Tibial nerve (tissue), 4 donors: ENCODE results near the gene SLC45A2. TPM values are rescaled to one million over a fixed set of nuclear protein-coding genes. Genes with fewer than 3 reads are reported as not detected.
A peak's percentile ranks its signal among the peaks of the same experiment; 100 is the strongest.

Experiments
- DNase-seq, 2 donors: peaks; one replicate each; pipeline ENCODE4 v3.0.0-alpha.2; 2019; ENCODE audit warnings: low spot score in 2 of 2
- H3K27ac ChIP-seq, 4 donors: fragments of 200-600 bp; sonication (generic) in 3 of 4; one replicate each; pipeline ENCODE4 v1.5.1; 2017 to 2019; ENCODE audit warnings: mild to moderate bottlenecking in 1 of 4
- H3K27me3 ChIP-seq, 2 donors: fragments of 200-600 bp; sonication (generic) in 1 of 2; one replicate each; pipeline versions ENCODE4 v1.5.1 to v1.6.0; 2017 to 2019
- H3K36me3 ChIP-seq, 3 donors: fragments of 200-600 bp; sonication (generic); one replicate each; pipeline ENCODE4 v1.5.1; 2018 to 2019
- H3K4me1 ChIP-seq, 4 donors: fragments of 200-600 bp; sonication (generic) in 3 of 4; one replicate each; pipeline ENCODE4 v1.5.1; 2017 to 2019
- H3K4me3 ChIP-seq, 4 donors: fragments of 200-600 bp; sonication (generic) in 3 of 4; one replicate each; pipeline ENCODE4 v1.5.1; 2017 to 2019; ENCODE audit warnings: mild to moderate bottlenecking in 1 of 4, moderate library complexity in 1 of 4
- H3K9me3 ChIP-seq, 4 donors: fragments of 200-600 bp; sonication (generic) in 3 of 4; one replicate each; pipeline ENCODE4 v1.5.1; 2017 to 2019
- EP300 ChIP-seq, 2 donors: sonication (generic); formaldehyde crosslinking; IDR thresholded peaks; one replicate each; pipeline ENCODE4 v1.6.1; 2017; ENCODE audit warnings: antibody characterized with exemption in 2 of 2, mild to moderate bottlenecking in 1 of 2
- POLR2A ChIP-seq, 2 donors: fragments of 450-650 bp; IDR thresholded peaks; one replicate each; pipeline ENCODE4 v1.6.1; 2017; ENCODE audit warnings: antibody characterized with exemption in 2 of 2, mild to moderate bottlenecking in 2 of 2, moderate library complexity in 2 of 2
- WGBS, 2 donors: methylation state at CpG; one replicate each; pipeline ENCODE4 v1.1.5; 2018; 5-methylcytosine and 5-hydroxymethylcytosine counted together
- total RNA-seq, 4 donors: library from RNA; depleted of rRNA; stranded (reverse); fragments of >200 nt; gene quantifications; one replicate each; pipeline ENCODE4 v1.1.0, GENCODE V29; 2016
- TF ChIP-seq, protein P1 (sequence below), 5 experiments: fragments of 200-600 bp in 3 of 5; fragments of 450-650 bp in 2 of 5; sonication (generic) in 3 of 5; IDR thresholded peaks; one replicate each; pipeline ENCODE4 v1.5.1; 2016 to 2019; ENCODE audit warnings: antibody characterized with exemption in 5 of 5, mild to moderate bottlenecking in 3 of 5, moderate library complexity in 2 of 5

Gene SLC45A2
- total RNA-seq, 4 donors from 2014 or later, result not detected

DNA sequence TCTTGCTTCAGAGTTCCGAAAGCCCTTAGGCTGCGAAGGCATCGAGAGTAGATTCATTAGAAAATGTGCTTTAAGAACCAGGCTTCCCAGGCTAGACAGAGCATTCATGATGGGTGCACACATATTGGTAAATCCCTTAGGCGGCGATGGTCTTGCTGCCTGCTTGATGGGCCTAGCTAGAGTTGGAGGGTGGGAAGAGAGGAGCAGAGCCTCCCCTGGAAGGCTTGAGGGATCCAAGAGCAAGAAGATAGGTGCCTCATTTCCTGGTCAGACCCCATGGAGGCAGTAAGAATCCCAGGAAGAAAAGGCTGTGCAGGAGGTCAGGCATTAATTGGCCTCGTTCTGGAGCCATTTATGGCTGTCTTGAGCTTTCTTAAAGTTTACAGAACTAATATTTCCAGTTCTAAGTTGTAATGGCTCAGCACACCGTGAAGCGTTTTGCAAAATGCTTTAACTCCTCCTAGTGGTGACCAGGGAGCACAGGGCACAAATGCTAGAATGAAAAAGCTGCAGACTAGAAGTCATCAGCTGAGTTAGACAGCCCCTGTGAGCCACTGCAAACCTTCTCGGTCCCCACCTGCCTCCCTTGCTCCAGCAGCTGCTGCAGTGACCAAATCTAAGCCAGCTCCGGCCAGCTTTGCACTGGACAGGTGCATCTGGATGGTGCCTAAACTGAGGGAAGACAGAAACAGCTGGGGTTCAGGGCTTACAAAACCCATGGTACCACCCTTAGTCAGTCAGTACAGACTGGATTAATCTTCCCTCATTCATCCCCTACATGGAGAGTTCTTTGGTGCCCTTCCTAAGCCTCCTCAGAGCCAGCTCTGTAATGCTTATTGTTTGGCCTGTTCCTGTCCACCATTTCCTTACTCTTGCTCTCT, 14.7 kb downstream of the SLC45A2 start:
- Histone ChIP-seq H3K4me1 (no peaks in the 10 kb centered on the region), H3K4me3 (no peak overlapping the region), H3K27me3 (no peaks in the 10 kb centered on the region), H3K27ac (no peak overlapping the region), H3K9me3 (no peaks in the 10 kb centered on the region), H3K36me3 (no peaks in the 10 kb centered on the region)
- TF ChIP-seq POLR2A (IDR thresholded peaks at IDR 0.05) (no peak), EP300 (IDR thresholded peaks at IDR 0.05) (no peak)
- TF ChIP-seq, protein P1, sequence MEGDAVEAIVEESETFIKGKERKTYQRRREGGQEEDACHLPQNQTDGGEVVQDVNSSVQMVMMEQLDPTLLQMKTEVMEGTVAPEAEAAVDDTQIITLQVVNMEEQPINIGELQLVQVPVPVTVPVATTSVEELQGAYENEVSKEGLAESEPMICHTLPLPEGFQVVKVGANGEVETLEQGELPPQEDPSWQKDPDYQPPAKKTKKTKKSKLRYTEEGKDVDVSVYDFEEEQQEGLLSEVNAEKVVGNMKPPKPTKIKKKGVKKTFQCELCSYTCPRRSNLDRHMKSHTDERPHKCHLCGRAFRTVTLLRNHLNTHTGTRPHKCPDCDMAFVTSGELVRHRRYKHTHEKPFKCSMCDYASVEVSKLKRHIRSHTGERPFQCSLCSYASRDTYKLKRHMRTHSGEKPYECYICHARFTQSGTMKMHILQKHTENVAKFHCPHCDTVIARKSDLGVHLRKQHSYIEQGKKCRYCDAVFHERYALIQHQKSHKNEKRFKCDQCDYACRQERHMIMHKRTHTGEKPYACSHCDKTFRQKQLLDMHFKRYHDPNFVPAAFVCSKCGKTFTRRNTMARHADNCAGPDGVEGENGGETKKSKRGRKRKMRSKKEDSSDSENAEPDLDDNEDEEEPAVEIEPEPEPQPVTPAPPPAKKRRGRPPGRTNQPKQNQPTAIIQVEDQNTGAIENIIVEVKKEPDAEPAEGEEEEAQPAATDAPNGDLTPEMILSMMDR (IDR thresholded peaks at IDR 0.05), result peak; percentile 24 to 56 (median 45)
- no peak for DNase-seq
- 55 to 56% methylated on average over 9 to 10 of the region's 10 CpGs for WGBS, 2 donors

DNA sequence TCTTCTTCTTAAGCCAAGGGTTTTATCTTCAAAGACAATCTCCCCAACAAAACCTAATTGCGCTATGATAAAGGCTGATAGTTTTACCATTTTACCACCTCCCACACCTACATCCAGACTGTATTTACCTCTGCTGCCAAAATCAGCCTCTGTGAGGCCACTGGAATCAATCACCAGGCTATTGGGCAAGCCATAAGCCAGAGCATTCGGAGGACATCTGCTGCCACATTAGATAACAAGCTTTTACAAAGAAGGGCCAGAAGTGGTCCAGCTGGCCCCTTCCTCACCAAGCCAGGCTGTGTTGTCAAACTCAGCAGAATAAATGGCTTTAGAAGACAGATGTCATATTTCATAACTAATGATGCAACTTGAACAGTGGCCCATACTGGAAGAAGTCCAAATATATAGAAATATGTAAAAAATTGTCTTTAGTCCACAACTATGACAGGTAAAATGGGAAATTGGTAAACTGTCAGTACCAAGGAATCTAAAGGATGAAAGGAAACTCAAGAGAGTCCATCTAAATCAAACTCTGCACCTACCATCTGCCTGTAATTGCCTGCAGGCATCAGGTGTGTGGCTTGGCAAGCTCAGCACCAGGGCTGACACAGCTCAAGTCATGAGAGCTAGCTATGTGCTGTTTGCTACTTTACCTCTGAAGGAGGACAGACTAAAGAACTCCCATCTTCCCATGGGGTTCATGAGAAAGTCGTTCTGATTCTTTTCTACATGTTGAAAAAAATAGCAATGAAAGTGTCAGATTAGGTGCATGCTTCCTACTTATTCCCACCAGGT, 16.1 kb downstream of the SLC45A2 start:
- 76 to 88% methylated on average over 3 of the region's 3 CpGs for WGBS, 2 donors
- TF ChIP-seq EP300 (IDR thresholded peaks at IDR 0.05) (no peak), POLR2A (IDR thresholded peaks at IDR 0.05) (no peak)
- TF ChIP-seq, protein P1 (IDR thresholded peaks at IDR 0.05), result no peak

DNA sequence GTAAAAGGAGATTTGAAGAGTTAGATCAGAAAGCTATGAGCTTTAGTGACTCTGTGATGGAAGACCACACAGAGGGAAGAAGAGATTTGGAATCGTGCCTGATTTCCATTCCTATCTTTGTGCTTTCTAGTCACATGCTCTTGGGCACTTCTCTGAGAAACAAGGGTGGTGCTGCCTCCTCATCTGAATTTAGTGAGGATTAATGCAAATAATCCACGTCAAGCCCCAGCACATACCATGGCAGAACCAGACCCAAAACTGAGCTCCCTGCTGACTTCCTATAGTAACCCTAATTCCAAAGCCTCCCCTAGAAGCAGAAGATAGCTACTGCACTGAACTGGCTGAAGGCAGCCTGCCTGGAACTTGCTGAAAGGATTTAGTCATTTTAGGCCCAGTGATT, 17.7 kb downstream of the SLC45A2 start:
- Histone ChIP-seq H3K27me3 (no peaks in the 10 kb centered on the region), H3K27ac (no peak overlapping the region)
- WGBS, 2 donors, result 53 to 55% methylated on average over 2 of the region's 2 CpGs

More for the DNA sequence above, 16.1 kb downstream of the SLC45A2 start:
- Histone ChIP-seq H3K4me1 (no peaks in the 10 kb centered on the region), H3K27me3 (no peaks in the 10 kb centered on the region), H3K27ac (no peak overlapping the region), H3K36me3 (no peaks in the 10 kb centered on the region), H3K9me3 (no peaks in the 10 kb centered on the region), H3K4me3 (no peak overlapping the region)
- DNase-seq, result no peak

DNA sequence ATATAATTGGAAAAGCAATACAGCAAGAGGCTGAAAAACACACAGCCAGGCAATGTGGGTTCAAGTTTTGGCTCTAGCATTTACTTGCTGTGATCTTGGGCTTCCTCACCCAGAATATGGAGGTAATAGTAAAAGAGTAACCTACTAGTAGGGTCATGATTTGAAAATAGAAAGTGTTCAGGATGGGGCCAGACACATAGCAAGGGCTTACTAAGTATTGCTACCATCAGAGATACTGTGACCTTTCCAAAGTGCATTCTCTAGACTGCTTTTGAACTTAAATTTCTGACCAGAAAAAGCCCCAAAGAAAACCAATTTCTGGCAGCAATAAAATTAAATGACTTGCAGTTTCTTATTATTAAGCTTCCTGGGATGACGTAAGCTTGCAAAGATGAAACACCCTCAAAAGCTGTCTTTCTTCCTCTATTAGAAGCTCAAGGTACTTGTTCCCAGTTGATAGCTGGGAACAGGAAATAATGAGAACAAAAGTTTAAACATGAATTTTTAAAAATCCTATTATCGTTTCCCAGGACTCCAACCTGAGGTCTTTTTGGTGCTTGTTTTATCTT, 20.3 kb downstream of the SLC45A2 start:
- TF ChIP-seq POLR2A (IDR thresholded peaks at IDR 0.05) (no peak), EP300 (IDR thresholded peaks at IDR 0.05) (no peak)
- TF ChIP-seq, protein P1 (IDR thresholded peaks at IDR 0.05), result no peak
- H3K4me3 ChIP-seq, result no peak overlapping the region
- no peaks in the 10 kb centered on the region for H3K36me3 ChIP-seq
- 43 to 54% methylated on average over 2 of the region's 2 CpGs for WGBS, 2 donors
- H3K9me3 ChIP-seq, result no peaks in the 10 kb centered on the region
- no peak overlapping the region for H3K27ac ChIP-seq
- DNase-seq, result no peak
- H3K4me1 ChIP-seq, result no peaks in the 10 kb centered on the region
- no peaks in the 10 kb centered on the region for H3K27me3 ChIP-seq

More for the DNA sequence above, 17.7 kb downstream of the SLC45A2 start:
- H3K9me3 ChIP-seq, result no peaks in the 10 kb centered on the region
- DNase-seq, result no peak
- TF ChIP-seq, protein P1 (IDR thresholded peaks at IDR 0.05), result no peak
- TF ChIP-seq EP300 (IDR thresholded peaks at IDR 0.05) (no peak), POLR2A (IDR thresholded peaks at IDR 0.05) (no peak)
- H3K4me1 ChIP-seq, result no peaks in the 10 kb centered on the region
- no peak overlapping the region for H3K4me3 ChIP-seq
- no peaks in the 10 kb centered on the region for H3K36me3 ChIP-seq
